Upper lobe of left lung (tissue), 6 donors: ENCODE results near the gene DNAAF1. TPM values are rescaled to one million over a fixed set of nuclear protein-coding genes. Genes with fewer than 3 reads are reported as not detected.

Source experiments
- ATAC-seq, 2 donors: fragments of 200-7000 bp; cut with Tn5 transposase; one replicate each; pipeline ENCODE4 v1.9.1; 2022; ENCODE audit warnings: mild to moderate bottlenecking in 2 of 2, moderate library complexity in 2 of 2; ENCODE audit not compliant: low FRiP score in 2 of 2
- DNase-seq, 2 donors: peaks; one replicate each; pipeline ENCODE4 v3.0.0-alpha.2; 2019 to 2020
- H3K27ac ChIP-seq, 4 donors: fragments of 200-600 bp; sonication (generic); one replicate each; pipeline ENCODE4 v1.5.1; 2016 to 2019
- H3K27me3 ChIP-seq, 4 donors: fragments of 200-600 bp; sonication (generic); one replicate each; pipeline ENCODE4 v1.5.1; 2017 to 2019
- H3K36me3 ChIP-seq, 4 donors: fragments of 200-600 bp; sonication (generic); one replicate each; pipeline ENCODE4 v1.5.1; 2016 to 2019
- H3K4me1 ChIP-seq, 4 donors: fragments of 200-600 bp; sonication (generic); one replicate each; pipeline ENCODE4 v1.5.1; 2018 to 2019
- H3K4me3 ChIP-seq, 4 donors: fragments of 200-600 bp; sonication (generic); one replicate each; pipeline ENCODE4 v1.5.1; 2017 to 2019; ENCODE audit warnings: mild to moderate bottlenecking in 2 of 4, moderate library complexity in 1 of 4
- H3K9me3 ChIP-seq, 4 donors: fragments of 200-600 bp; sonication (generic); one replicate each; pipeline ENCODE4 v1.5.1; 2018 to 2019
- EP300 ChIP-seq, 4 donors: sonication (generic); formaldehyde crosslinking; IDR thresholded peaks; one replicate each; pipeline ENCODE4 v1.5.1; 2017; ENCODE audit warnings: antibody characterized with exemption in 4 of 4, control low read depth in 2 of 4
- POLR2A ChIP-seq, 4 donors: fragments of 450-650 bp; IDR thresholded peaks; one replicate each; pipeline ENCODE4 v1.5.1; 2016 to 2017; ENCODE audit warnings: antibody characterized with exemption in 4 of 4, mild to moderate bottlenecking in 2 of 4
- POLR2AphosphoS5 ChIP-seq, 2 donors: sonication (generic); formaldehyde crosslinking; IDR thresholded peaks; one replicate each; pipeline ENCODE4 v1.5.1; 2017; ENCODE audit warnings: antibody characterized with exemption in 2 of 2
- WGBS, 2 donors: methylation state at CpG; one replicate each; pipeline ENCODE4 v1.1.5; 2017 to 2018; 5-methylcytosine and 5-hydroxymethylcytosine counted together
- total RNA-seq, 6 donors: library from RNA; depleted of rRNA in 4 of 6; stranded (reverse); fragments of >200 nt in 4 of 6; gene quantifications; one replicate each; pipeline versions ENCODE4 v1.1.0 to v1.2.1, GENCODE V29; 2016 to 2021
- TF ChIP-seq, protein P1 (sequence below), 6 experiments: fragments of 450-650 bp in 4 of 6; fragments of 200-600 bp in 2 of 6; sonication (generic) in 2 of 6; IDR thresholded peaks; one replicate each; pipeline ENCODE4 v1.5.1; 2016 to 2019; ENCODE audit warnings: antibody characterized with exemption in 6 of 6
- donor health status: DM: no; HTN: no; CAD: no; lungs with moderate emphysema.
- donor health status: DM: no; HTN: yes; CAD: no; lungs with severe emphysema.

The DNAAF1 gene
- total RNA-seq, 6 donors from 2014 or later: 0.97 to 58.7 (median 28.5) TPM

GRCh38 chr16:84205976-84206691 is 61.0 kb downstream of the DNAAF1 start:
- no peak overlapping the region for H3K27ac ChIP-seq

DNA sequence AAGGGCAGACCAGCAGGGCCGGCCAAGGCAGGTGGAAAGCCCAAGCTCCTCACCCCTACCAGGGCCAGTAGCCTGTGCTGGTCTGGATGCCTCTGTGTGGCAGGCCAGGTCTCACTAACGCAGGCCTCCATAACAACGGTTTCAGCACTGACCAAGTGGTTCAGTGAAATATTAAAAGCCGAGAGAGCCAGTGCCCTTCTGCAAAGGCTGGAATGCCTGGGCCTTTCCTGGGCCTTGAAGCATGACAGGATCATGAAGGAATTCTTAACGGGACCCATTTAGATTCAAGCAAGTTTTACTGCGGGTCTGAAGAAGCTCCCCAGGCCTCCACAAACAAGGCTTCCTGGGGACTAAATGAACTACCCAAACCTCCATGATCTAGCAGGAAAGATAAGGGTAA is 62.1 kb downstream of the DNAAF1 start:
- DNase-seq (no peak), ATAC-seq (no peak)
- H3K4me1 ChIP-seq: no peaks in the 10 kb centered on the region
- H3K36me3 ChIP-seq: no peaks in the 10 kb centered on the region
- no peak for TF ChIP-seq POLR2AphosphoS5 (IDR thresholded peaks at IDR 0.05)
- TF ChIP-seq, protein P1, sequence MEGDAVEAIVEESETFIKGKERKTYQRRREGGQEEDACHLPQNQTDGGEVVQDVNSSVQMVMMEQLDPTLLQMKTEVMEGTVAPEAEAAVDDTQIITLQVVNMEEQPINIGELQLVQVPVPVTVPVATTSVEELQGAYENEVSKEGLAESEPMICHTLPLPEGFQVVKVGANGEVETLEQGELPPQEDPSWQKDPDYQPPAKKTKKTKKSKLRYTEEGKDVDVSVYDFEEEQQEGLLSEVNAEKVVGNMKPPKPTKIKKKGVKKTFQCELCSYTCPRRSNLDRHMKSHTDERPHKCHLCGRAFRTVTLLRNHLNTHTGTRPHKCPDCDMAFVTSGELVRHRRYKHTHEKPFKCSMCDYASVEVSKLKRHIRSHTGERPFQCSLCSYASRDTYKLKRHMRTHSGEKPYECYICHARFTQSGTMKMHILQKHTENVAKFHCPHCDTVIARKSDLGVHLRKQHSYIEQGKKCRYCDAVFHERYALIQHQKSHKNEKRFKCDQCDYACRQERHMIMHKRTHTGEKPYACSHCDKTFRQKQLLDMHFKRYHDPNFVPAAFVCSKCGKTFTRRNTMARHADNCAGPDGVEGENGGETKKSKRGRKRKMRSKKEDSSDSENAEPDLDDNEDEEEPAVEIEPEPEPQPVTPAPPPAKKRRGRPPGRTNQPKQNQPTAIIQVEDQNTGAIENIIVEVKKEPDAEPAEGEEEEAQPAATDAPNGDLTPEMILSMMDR (IDR thresholded peaks at IDR 0.05): no peak
- TF ChIP-seq POLR2A (IDR thresholded peaks at IDR 0.05): no peak
- no peak for TF ChIP-seq EP300 (IDR thresholded peaks at IDR 0.05)
- H3K4me3 ChIP-seq: no peak overlapping the region
- 74 to 82% methylated on average over 6 of the region's 6 CpGs for WGBS, 2 donors
- no peaks in the 10 kb centered on the region for H3K27me3 ChIP-seq
- no peaks in the 10 kb centered on the region for H3K9me3 ChIP-seq
- H3K27ac ChIP-seq: no peak overlapping the region

More at GRCh38 chr16:84205976-84206691, 61.0 kb downstream of the DNAAF1 start:
- ATAC-seq: peak in 1 of 2 donors; percentile 11
- 89 to 90% methylated on average over 16 to 18 of the region's 18 CpGs for WGBS, 2 donors
- H3K36me3 ChIP-seq: no peaks in the 10 kb centered on the region
- H3K4me3 ChIP-seq: no peak overlapping the region
- peak in 1 of 2 donors; percentile 50 for DNase-seq
- no peaks in the 10 kb centered on the region for H3K4me1 ChIP-seq
- H3K9me3 ChIP-seq: no peaks in the 10 kb centered on the region
- TF ChIP-seq POLR2AphosphoS5 (IDR thresholded peaks at IDR 0.05) (no peak), EP300 (IDR thresholded peaks at IDR 0.05) (no peak), POLR2A (IDR thresholded peaks at IDR 0.05) (no peak)
- TF ChIP-seq, protein P1 (IDR thresholded peaks at IDR 0.05): no peak
- H3K27me3 ChIP-seq: no peaks in the 10 kb centered on the region

- 82 to 90% methylated on average over 8 of the region's 8 CpGs for whole genome bisulfite sequencing, 2 donors
- no peaks in the 10 kb centered on the region for H3K36me3 ChIP-seq
- no peak overlapping the region for H3K27ac ChIP-seq
- TF ChIP-seq POLR2AphosphoS5 (IDR thresholded peaks at IDR 0.05): no peak
- TF ChIP-seq POLR2A (IDR thresholded peaks at IDR 0.05): no peak
- TF ChIP-seq EP300 (IDR thresholded peaks at IDR 0.05): no peak
- TF ChIP-seq, protein P1 (IDR thresholded peaks at IDR 0.05): no peak
- DNase-seq (no peak), ATAC-seq (no peak)
- H3K27me3 ChIP-seq: no peaks in the 10 kb centered on the region
- H3K4me1 ChIP-seq: no peaks in the 10 kb centered on the region
- H3K9me3 ChIP-seq: no peaks in the 10 kb centered on the region
- no peak overlapping the region for H3K4me3 ChIP-seq
Measured at GRCh38 chr16:84207879-84208278, 62.8 kb downstream of the DNAAF1 start.

DNA sequence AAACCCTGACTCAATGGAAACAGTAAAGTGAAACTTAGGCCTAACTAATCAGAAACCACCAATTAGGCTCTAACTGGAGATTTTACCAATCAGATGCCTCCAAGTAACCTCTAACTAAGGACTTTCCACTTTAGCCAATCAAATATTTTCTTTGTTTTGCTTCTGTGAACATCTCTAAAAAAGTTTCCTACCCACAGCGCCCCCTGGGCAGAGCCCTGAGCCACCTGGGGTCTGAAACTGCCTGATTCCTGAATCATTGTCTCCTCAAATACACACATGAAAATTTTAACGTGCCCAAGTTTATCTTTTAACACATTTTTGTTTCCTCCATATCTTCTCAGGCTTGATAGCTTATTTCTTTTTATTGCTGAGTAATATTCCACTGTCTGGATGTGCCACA is 64.9 kb downstream of the DNAAF1 start:
- TF ChIP-seq, protein P1 (IDR thresholded peaks at IDR 0.05): no peak
- TF ChIP-seq POLR2A (IDR thresholded peaks at IDR 0.05): no peak
- WGBS, 2 donors: 75 to 80% methylated on average over 2 of the region's 2 CpGs
- no peak for ATAC-seq

DNA sequence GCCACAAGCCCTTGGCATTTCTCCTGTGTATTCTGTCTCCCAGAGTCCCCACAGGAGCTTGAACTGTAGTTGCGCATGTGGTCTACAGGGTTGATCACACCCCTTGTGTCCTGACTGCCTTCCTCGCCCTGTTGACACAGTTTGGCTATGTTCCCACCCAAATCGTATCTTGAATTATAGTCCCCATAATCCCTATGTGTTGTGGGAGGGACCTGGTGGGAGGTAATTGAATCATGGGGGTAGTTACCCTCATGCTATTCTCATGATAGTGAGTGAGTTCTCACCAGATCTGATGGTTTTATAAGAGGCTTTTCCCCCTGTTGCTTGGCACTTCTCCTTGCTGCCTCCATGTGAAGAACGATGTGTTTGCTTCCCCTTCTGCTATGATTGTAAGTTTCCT is 67.0 kb downstream of the DNAAF1 start:
- Histone ChIP-seq H3K27ac (no peak overlapping the region), H3K4me3 (no peak overlapping the region), H3K27me3 (no peaks in the 10 kb centered on the region), H3K9me3 (no peaks in the 10 kb centered on the region), H3K36me3 (no peaks in the 10 kb centered on the region), H3K4me1 (no peaks in the 10 kb centered on the region)
- TF ChIP-seq POLR2AphosphoS5 (IDR thresholded peaks at IDR 0.05) (no peak), EP300 (IDR thresholded peaks at IDR 0.05) (no peak), POLR2A (IDR thresholded peaks at IDR 0.05) (no peak)
- TF ChIP-seq, protein P1 (IDR thresholded peaks at IDR 0.05): no peak
- WGBS, 2 donors: 64% methylated on average over 4 of the region's 4 CpGs
- ATAC-seq (no peak), DNase-seq (no peak)

More for the DNA sequence above, 64.9 kb downstream of the DNAAF1 start:
- no peak overlapping the region for H3K4me3 ChIP-seq
- H3K9me3 ChIP-seq: no peaks in the 10 kb centered on the region
- no peaks in the 10 kb centered on the region for H3K4me1 ChIP-seq
- no peak for DNase-seq
- no peaks in the 10 kb centered on the region for H3K36me3 ChIP-seq
- no peak overlapping the region for H3K27ac ChIP-seq
- H3K27me3 ChIP-seq: no peaks in the 10 kb centered on the region
